ENCODE measurements around the gene JCAD.

DNA sequence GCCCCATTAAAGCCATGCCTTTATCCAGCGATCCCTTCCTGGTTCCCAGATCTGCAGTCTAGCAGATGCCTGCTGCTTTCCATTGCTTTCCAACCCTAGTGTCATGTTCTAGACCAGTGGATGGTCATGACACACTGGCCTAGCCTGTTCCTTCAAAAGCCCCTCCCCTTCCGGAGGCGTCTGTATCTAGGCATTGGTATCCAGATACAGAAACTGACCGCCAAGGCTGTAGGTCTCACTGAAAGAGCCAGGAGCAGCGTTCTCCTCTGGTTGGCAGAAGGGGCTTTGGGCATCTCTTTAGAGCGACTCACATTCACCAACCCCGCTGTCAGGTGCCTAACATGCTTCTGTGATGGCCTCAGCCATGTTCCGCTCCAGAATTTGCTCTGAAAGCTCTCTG is 22.6 kb downstream of the JCAD start:
- TF ChIP-seq POLR2A (IDR thresholded peaks at IDR 0.05), result no peak
- TF ChIP-seq, protein P1, sequence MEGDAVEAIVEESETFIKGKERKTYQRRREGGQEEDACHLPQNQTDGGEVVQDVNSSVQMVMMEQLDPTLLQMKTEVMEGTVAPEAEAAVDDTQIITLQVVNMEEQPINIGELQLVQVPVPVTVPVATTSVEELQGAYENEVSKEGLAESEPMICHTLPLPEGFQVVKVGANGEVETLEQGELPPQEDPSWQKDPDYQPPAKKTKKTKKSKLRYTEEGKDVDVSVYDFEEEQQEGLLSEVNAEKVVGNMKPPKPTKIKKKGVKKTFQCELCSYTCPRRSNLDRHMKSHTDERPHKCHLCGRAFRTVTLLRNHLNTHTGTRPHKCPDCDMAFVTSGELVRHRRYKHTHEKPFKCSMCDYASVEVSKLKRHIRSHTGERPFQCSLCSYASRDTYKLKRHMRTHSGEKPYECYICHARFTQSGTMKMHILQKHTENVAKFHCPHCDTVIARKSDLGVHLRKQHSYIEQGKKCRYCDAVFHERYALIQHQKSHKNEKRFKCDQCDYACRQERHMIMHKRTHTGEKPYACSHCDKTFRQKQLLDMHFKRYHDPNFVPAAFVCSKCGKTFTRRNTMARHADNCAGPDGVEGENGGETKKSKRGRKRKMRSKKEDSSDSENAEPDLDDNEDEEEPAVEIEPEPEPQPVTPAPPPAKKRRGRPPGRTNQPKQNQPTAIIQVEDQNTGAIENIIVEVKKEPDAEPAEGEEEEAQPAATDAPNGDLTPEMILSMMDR (IDR thresholded peaks at IDR 0.05), result no peak

Data from adrenal gland (tissue), 5 donors.